Left ventricle myocardium inferior (tissue), 1 donor: ENCODE measurements around the gene SLC39A2. TPM values are rescaled to one million over a fixed set of nuclear protein-coding genes. Genes with fewer than 3 reads are reported as not detected.
A peak's percentile ranks its signal among the peaks of the same experiment; 100 is the strongest.

Experiments
- DNase-seq: peaks from one replicate; pipeline ENCODE4 v3.0.0-alpha.2; 2020
- H3K27ac ChIP-seq: fragments of 200-600 bp; replicated peaks from 2 replicates; pipeline ENCODE4 v1.8.0; 2021
- H3K27me3 ChIP-seq: fragments of 200-600 bp; 2 replicates; pipeline ENCODE4 v1.8.0; 2021; ENCODE audit warnings: low read depth
- H3K36me3 ChIP-seq: fragments of 200-600 bp; 2 replicates; pipeline ENCODE4 v1.8.0; 2021
- H3K4me1 ChIP-seq: fragments of 200-600 bp; 2 replicates; pipeline ENCODE4 v1.8.0; 2021
- H3K4me3 ChIP-seq: fragments of 200-600 bp; 2 replicates; pipeline ENCODE4 v1.8.0; 2021; ENCODE audit warnings: mild to moderate bottlenecking, moderate library complexity
- H3K9me3 ChIP-seq: fragments of 200-600 bp; replicated peaks from 2 replicates; pipeline ENCODE4 v1.8.0; 2021
- CTCF ChIP-seq: fragments of 200-600 bp; IDR thresholded peaks from 2 replicates; pipeline ENCODE4 v1.8.0; 2021; ENCODE audit warnings: antibody characterized with exemption, mild to moderate bottlenecking, borderline replicate concordance
- intact Hi-C: fragments of 100-400 bp; cut with micrococcal nuclease; formaldehyde crosslinking; loops from one replicate; pipeline ENCODE4 v1.11.0; 2022
- total RNA-seq: library from RNA; stranded (reverse); fragmentation: NEBNext Ultra II Directional; extraction: Animal tissue kit (Norgen Biotek cat#: 25700); gene quantifications from one replicate; pipeline ENCODE4 v1.2.1, GENCODE V29; 2021
- donor health status: DM: no; HTN: yes; CAD: no; lungs with severe emphysema.

Gene SLC39A2
- total RNA-seq, 1 donor from 2014 or later, result not detected

- Histone ChIP-seq H3K4me1 (peaks cover 48% of the 10 kb centered on the region), H3K27me3 (no peaks in the 10 kb centered on the region), H3K36me3 (no peaks in the 10 kb centered on the region), H3K27ac (peak within 1 kb of the TSS; percentile 77), H3K9me3 (no peaks in the 10 kb centered on the region), H3K4me3 (peak within 1 kb of the TSS; percentile 5)
- intact Hi-C loops, result loop anchor here (2.0 kb wide), 1 partner anchor 27 kb away; no protein-coding TSS in a partner anchor
- DNase-seq, result no peak
- TF ChIP-seq CTCF, result no peak
These were observed 42.8 kb downstream of the SLC39A2 start, which contains the start of gene RNASE7 for GRCh38 chr14:21041676-21042433. TSS of gene RNASE7 (plus strand) at chr14:21042362. CDS start at chr14:21042993, 631 bp downstream.

- peaks cover 56% of the 10 kb centered on the region for H3K4me1 ChIP-seq
- intact Hi-C loops, result no loop called here
- no peaks in the 10 kb centered on the region for H3K27me3 ChIP-seq
- DNase-seq, result no peak
- no peak for TF ChIP-seq CTCF
- H3K9me3 ChIP-seq, result no peaks in the 10 kb centered on the region
- H3K27ac ChIP-seq, result peak overlapping the region; percentile 77
- no peaks in the 10 kb centered on the region for H3K36me3 ChIP-seq
- peak overlapping the region; percentile 5 for H3K4me3 ChIP-seq
These were observed 43.8 kb downstream of the SLC39A2 start for GRCh38 chr14:21042918-21043317.

- no peak for DNase-seq
- TF ChIP-seq CTCF, result no peak
- H3K27me3 ChIP-seq, result no peaks in the 10 kb centered on the region
- H3K27ac ChIP-seq, result peak overlapping the region; percentile 77
- H3K36me3 ChIP-seq, result no peaks in the 10 kb centered on the region
- H3K9me3 ChIP-seq, result no peaks in the 10 kb centered on the region
- peak overlapping the region; percentile 5 for H3K4me3 ChIP-seq
- intact Hi-C loops, result no loop called here
- H3K4me1 ChIP-seq, result peaks cover 56% of the 10 kb centered on the region
These were observed 44.4 kb downstream of the SLC39A2 start for GRCh38 chr14:21043387-21043973.

- no peaks in the 10 kb centered on the region for H3K27me3 ChIP-seq
- H3K36me3 ChIP-seq, result no peaks in the 10 kb centered on the region
- H3K4me1 ChIP-seq, result peaks cover 56% of the 10 kb centered on the region
- no peak for TF ChIP-seq CTCF
- peak; percentile 27 for DNase-seq
- H3K4me3 ChIP-seq, result no peak overlapping the region
- intact Hi-C loops, result no loop called here
- H3K9me3 ChIP-seq, result no peaks in the 10 kb centered on the region
- peak overlapping the region; percentile 77 for H3K27ac ChIP-seq
These were observed 45.0 kb downstream of the SLC39A2 start for GRCh38 chr14:21043974-21044618.

- Histone ChIP-seq H3K27ac (no peak overlapping the region), H3K27me3 (no peaks in the 10 kb centered on the region), H3K4me3 (no peak overlapping the region), H3K9me3 (no peaks in the 10 kb centered on the region), H3K4me1 (peaks cover 45% of the 10 kb centered on the region), H3K36me3 (no peaks in the 10 kb centered on the region)
- no peak for TF ChIP-seq CTCF
- intact Hi-C loops, result no loop called here
- no peak for DNase-seq
These were observed 48.3 kb downstream of the SLC39A2 start for GRCh38 chr14:21047378-21047781.
